Measurements from ENCODE around the gene PDZD2.

PDZD2 gene

GRCh38 chr5:32157078-32157477 lies 518.1 kb downstream of the PDZD2 start:
- no peak for DNase-seq

GRCh38 chr5:32158679-32158975 lies 519.7 kb downstream of the PDZD2 start:
- DNase-seq = no peak

GRCh38 chr5:32159328-32160072 lies 520.6 kb downstream of the PDZD2 start:
- no peak for DNase-seq

- no peak for DNase-seq
These were observed 521.3 kb downstream of the PDZD2 start for GRCh38 chr5:32160228-32160627.
